Activated CD8-positive, alpha-beta memory T cell treated with anti-CD3 and anti-CD28 coated beads, Interleukin-2, amount 10 ng/mL, durations not matched to agents 7 days and 5 days (primary cell): ENCODE measurements around the gene DIP2B. TPM values are rescaled to one million over a fixed set of nuclear protein-coding genes. Genes with fewer than 3 reads are reported as not detected.
"Not testable (repeated sequence)": the region's sequence is repeated elsewhere in the genome, so short reads cannot be mapped to it uniquely, and the experiment has no call there.

Source experiments
- ATAC-seq: fragments of 150-1000 bp; cut with Tn5 transposase; one replicate; pipeline ENCODE4 v1.10.0; 2021; ENCODE audit warnings: moderate library complexity
- CTCF ChIA-PET: fragments of 350-600 bp; sonication (Branson Sonifier 250); formaldehyde crosslinking; loops from one replicate; lab custom pipeline; 2021; ENCODE audit warnings: antibody characterized with exemption; lab: Charles Lee
- DNase-seq: peaks from one replicate; pipeline ENCODE4 v3.0.0-alpha.2; 2020
- H3K27ac Mint-ChIP-seq: one replicate; pipeline ENCODE4 v1.8.0; 2021; ENCODE audit warnings: mild to moderate bottlenecking, mixed read lengths
- H3K27me3 Mint-ChIP-seq: one replicate; pipeline ENCODE4 v1.8.0; 2021; ENCODE audit warnings: mixed read lengths
- H3K36me3 Mint-ChIP-seq: one replicate; pipeline ENCODE4 v1.8.0; 2021; ENCODE audit warnings: mild to moderate bottlenecking, mixed read lengths
- H3K4me1 Mint-ChIP-seq: one replicate; pipeline ENCODE4 v1.8.0; 2021; ENCODE audit warnings: mixed read lengths
- H3K4me3 Mint-ChIP-seq: one replicate; pipeline ENCODE4 v1.8.0; 2021; ENCODE audit warnings: mild to moderate bottlenecking, moderate library complexity, mixed read lengths
- H3K9me3 Mint-ChIP-seq: one replicate; pipeline ENCODE4 v1.8.0; 2022; ENCODE audit warnings: low read depth, mixed read lengths
- total RNA-seq, 2 experiments: library from RNA; stranded (reverse); gene quantifications; one replicate each; pipeline ENCODE4 v1.2.3, GENCODE V29; 2021

The DIP2B gene
- total RNA-seq, 2 experiments from 2014 or later, result 14.7 to 14.8 TPM

- CTCF ChIA-PET, result not testable (repeated sequence)
These were observed 264.0 kb downstream of the DIP2B start for GRCh38 chr12:50768813-50769212.

GRCh38 chr12:50771409-50771808 is 266.6 kb downstream of the DIP2B start:
- Mint-ChIP-seq H3K36me3 (peaks cover 44% of the 10 kb centered on the region), H3K27me3 (no peaks in the 10 kb centered on the region), H3K27ac (no peak overlapping the region), H3K9me3 (peaks cover 6% of the 10 kb centered on the region), H3K4me3 (no peak overlapping the region), H3K4me1 (peaks cover 4% of the 10 kb centered on the region)
- DNase-seq (no peak), ATAC-seq (no peak)
- CTCF ChIA-PET, result no interaction called here

More at GRCh38 chr12:50768813-50769212, 264.0 kb downstream of the DIP2B start:
- Mint-ChIP-seq H3K36me3 (peaks cover 40% of the 10 kb centered on the region), H3K4me1 (peaks cover 15% of the 10 kb centered on the region)
- H3K27me3 Mint-ChIP-seq, DNase-seq, H3K9me3 Mint-ChIP-seq, H3K27ac Mint-ChIP-seq, H3K4me3 Mint-ChIP-seq, ATAC-seq: not testable (repeated sequence)

GRCh38 chr12:50772470-50772869 is 267.7 kb downstream of the DIP2B start:
- ATAC-seq (no peak), DNase-seq (no peak)
- H3K27ac Mint-ChIP-seq, result no peak overlapping the region
- H3K4me3 Mint-ChIP-seq, result no peak overlapping the region
- H3K4me1 Mint-ChIP-seq, result peaks cover 4% of the 10 kb centered on the region
- CTCF ChIA-PET, result interaction anchor here (3.1 to 3.3 kb wide), 2 partner anchors 8 to 53 kb away, joined by 8 to 13 read pairs; partner anchors contain the start of gene ATF1
- peaks cover 40% of the 10 kb centered on the region for H3K36me3 Mint-ChIP-seq
- H3K9me3 Mint-ChIP-seq, result peaks cover 6% of the 10 kb centered on the region
- no peaks in the 10 kb centered on the region for H3K27me3 Mint-ChIP-seq

GRCh38 chr12:50772877-50773276 is 268.1 kb downstream of the DIP2B start:
- H3K27ac Mint-ChIP-seq, result no peak overlapping the region
- CTCF ChIA-PET, result interaction anchor here (3.1 to 3.3 kb wide), 2 partner anchors 8 to 52 kb away, joined by 8 to 13 read pairs; partner anchors contain the start of gene ATF1
- H3K4me3 Mint-ChIP-seq, result no peak overlapping the region
- H3K27me3 Mint-ChIP-seq, result no peaks in the 10 kb centered on the region
- H3K36me3 Mint-ChIP-seq, result peaks cover 40% of the 10 kb centered on the region
- DNase-seq (no peak), ATAC-seq (no peak)
- peaks cover 5% of the 10 kb centered on the region for H3K4me1 Mint-ChIP-seq
- H3K9me3 Mint-ChIP-seq, result peaks cover 6% of the 10 kb centered on the region

- Mint-ChIP-seq H3K9me3 (peaks cover 4% of the 10 kb centered on the region), H3K27ac (no peak overlapping the region), H3K4me1 (peaks cover 5% of the 10 kb centered on the region), H3K4me3 (no peak overlapping the region), H3K27me3 (no peaks in the 10 kb centered on the region), H3K36me3 (peaks cover 33% of the 10 kb centered on the region)
- CTCF ChIA-PET, result interaction anchor here (3.3 kb wide), 1 partner anchor 11 kb away, joined by 13 read pairs; the partner anchor contains the start of gene ATF1
- DNase-seq (no peak), ATAC-seq (no peak)
These were observed 270.5 kb downstream of the DIP2B start for GRCh38 chr12:50775251-50775650.

- CTCF ChIA-PET, result interaction anchor here (0.7 to 1.3 kb wide), 2 partner anchors 12 to 201 kb away, joined by 3 to 4 read pairs; no protein-coding TSS in a partner anchor
- no peaks in the 10 kb centered on the region for H3K27me3 Mint-ChIP-seq
- H3K4me1 Mint-ChIP-seq, result peaks cover 5% of the 10 kb centered on the region
- ATAC-seq (no peak), DNase-seq (no peak)
- H3K9me3 Mint-ChIP-seq, result no peaks in the 10 kb centered on the region
- H3K36me3 Mint-ChIP-seq, result peaks cover 21% of the 10 kb centered on the region
- H3K4me3 Mint-ChIP-seq, result no peak overlapping the region
- H3K27ac Mint-ChIP-seq, result no peak overlapping the region
These were observed 272.3 kb downstream of the DIP2B start for GRCh38 chr12:50776749-50777728.

- Mint-ChIP-seq H3K27me3 (no peaks in the 10 kb centered on the region), H3K27ac (no peak overlapping the region), H3K4me3 (no peak overlapping the region), H3K9me3 (no peaks in the 10 kb centered on the region), H3K36me3 (peaks cover 8% of the 10 kb centered on the region), H3K4me1 (peaks cover 5% of the 10 kb centered on the region)
- no peak for ATAC-seq
- CTCF ChIA-PET, result no interaction called here
- DNase-seq, result no peak
These were observed 274.1 kb downstream of the DIP2B start for GRCh38 chr12:50778663-50779590.

GRCh38 chr12:50780013-50780412 is 275.2 kb downstream of the DIP2B start:
- Mint-ChIP-seq H3K36me3 (peaks cover 14% of the 10 kb centered on the region), H3K4me3 (no peak overlapping the region), H3K4me1 (peaks cover 14% of the 10 kb centered on the region), H3K27ac (no peak overlapping the region), H3K9me3 (no peaks in the 10 kb centered on the region), H3K27me3 (no peaks in the 10 kb centered on the region)
- ATAC-seq (no peak), DNase-seq (no peak)
- CTCF ChIA-PET, result no interaction called here

- ATAC-seq (no peak), DNase-seq (no peak)
- CTCF ChIA-PET, result no interaction called here
- peaks cover 17% of the 10 kb centered on the region for H3K4me1 Mint-ChIP-seq
- H3K9me3 Mint-ChIP-seq, result peaks cover 4% of the 10 kb centered on the region
- H3K27ac Mint-ChIP-seq, result peak overlapping the region; percentile 65
- no peaks in the 10 kb centered on the region for H3K27me3 Mint-ChIP-seq
- H3K4me3 Mint-ChIP-seq, result peak overlapping the region; percentile 42
- peaks cover 41% of the 10 kb centered on the region for H3K36me3 Mint-ChIP-seq
These were observed 279.7 kb downstream of the DIP2B start for GRCh38 chr12:50784501-50784900.

- Mint-ChIP-seq H3K4me1 (peaks cover 17% of the 10 kb centered on the region), H3K36me3 (peaks cover 41% of the 10 kb centered on the region), H3K27me3 (no peaks in the 10 kb centered on the region), H3K27ac (no peak overlapping the region), H3K4me3 (no peak overlapping the region), H3K9me3 (peaks cover 4% of the 10 kb centered on the region)
- no peak for ATAC-seq
- DNase-seq, result no peak
- CTCF ChIA-PET, result no interaction called here
These were observed 280.7 kb downstream of the DIP2B start for GRCh38 chr12:50785406-50786001.

GRCh38 chr12:50786498-50787231 is 281.9 kb downstream of the DIP2B start:
- H3K36me3 Mint-ChIP-seq, result peaks cover 45% of the 10 kb centered on the region
- H3K27me3 Mint-ChIP-seq, result no peaks in the 10 kb centered on the region
- no peak overlapping the region for H3K27ac Mint-ChIP-seq
- DNase-seq, result no peak
- no peak for ATAC-seq
- H3K9me3 Mint-ChIP-seq, result peaks cover 4% of the 10 kb centered on the region
- no peak overlapping the region for H3K4me3 Mint-ChIP-seq
- H3K4me1 Mint-ChIP-seq, result peaks cover 20% of the 10 kb centered on the region
- CTCF ChIA-PET, result no interaction called here

- CTCF ChIA-PET, result interaction anchor here (1.4 kb wide), 1 partner anchor 22 kb away, joined by 5 read pairs; no protein-coding TSS in a partner anchor
- H3K4me1 Mint-ChIP-seq, result peaks cover 20% of the 10 kb centered on the region
- no peaks in the 10 kb centered on the region for H3K27me3 Mint-ChIP-seq
- H3K4me3 Mint-ChIP-seq, result no peak overlapping the region
- H3K36me3 Mint-ChIP-seq, result peaks cover 42% of the 10 kb centered on the region
- ATAC-seq (no peak), DNase-seq (no peak)
- no peak overlapping the region for H3K27ac Mint-ChIP-seq
- peaks cover 4% of the 10 kb centered on the region for H3K9me3 Mint-ChIP-seq
These were observed 282.8 kb downstream of the DIP2B start for GRCh38 chr12:50787618-50788017.
